A673 (cell line): ENCODE results near the gene SSBP3. TPM values are rescaled to one million over a fixed set of nuclear protein-coding genes. Genes with fewer than 3 reads are reported as not detected.

Experiments
- BruUV-seq: library from RNA; stranded (reverse); fragments of 400-500 nt; replicated peaks from 2 replicates; lab custom pipeline; 2021; lab: Mats Ljungman, UMichigan
- CTCF ChIA-PET: fragments of 300-600 bp; sonication (Branson Sonifier 250); formaldehyde crosslinking; loops from one replicate; lab custom pipeline; 2022; ENCODE audit warnings: antibody characterized with exemption; lab: Charles Lee
- POLR2A ChIA-PET: fragments of 300-600 bp; sonication (Branson Sonifier 250); formaldehyde crosslinking; loops from one replicate; lab custom pipeline; 2022; ENCODE audit warnings: antibody characterized with exemption; ENCODE audit not compliant: low non-redundant PET; lab: Charles Lee
- DNase-seq: peaks from one replicate; pipeline ENCODE4 v3.0.0-alpha.2; 2015; ENCODE audit warnings: low spot score
- H3K27ac ChIP-seq: fragments of 200-600 bp; sonication (generic); 2 replicates; pipeline ENCODE4 v1.5.1; 2016; ENCODE audit warnings: mixed run types, low read depth, mild to moderate bottlenecking, mixed read lengths, antibody characterized with exemption, low read length; ENCODE audit not compliant: poor library complexity, severe bottlenecking
- H3K27me3 ChIP-seq: fragments of 200-600 bp; sonication (generic); replicated peaks from 2 replicates; pipeline ENCODE4 v1.6.1; 2017; ENCODE audit warnings: mixed run types, low read depth, mild to moderate bottlenecking, mixed read lengths, antibody characterized with exemption, low read length; ENCODE audit not compliant: insufficient read depth, poor library complexity
- H3K36me3 ChIP-seq: fragments of 200-600 bp; sonication (generic); 2 replicates; pipeline ENCODE4 v1.6.1; 2016; ENCODE audit warnings: mixed run types, mild to moderate bottlenecking, mixed read lengths, antibody characterized with exemption, low read length; ENCODE audit not compliant: insufficient read depth, poor library complexity, severe bottlenecking
- H3K4me1 ChIP-seq: fragments of 200-600 bp; sonication (generic); 2 replicates; pipeline ENCODE4 v1.6.1; 2017; ENCODE audit warnings: mixed run types, mild to moderate bottlenecking, mixed read lengths, antibody characterized with exemption, low read length; ENCODE audit not compliant: insufficient read depth, poor library complexity, severe bottlenecking
- H3K4me3 ChIP-seq: fragments of 200-600 bp; sonication (generic); 2 replicates; pipeline ENCODE4 v1.5.1; 2016; ENCODE audit warnings: low read depth, mixed run types, mild to moderate bottlenecking, mixed read lengths, low read length; ENCODE audit not compliant: poor library complexity, severe bottlenecking
- H3K9me3 ChIP-seq: fragments of 200-600 bp; sonication (generic); 2 replicates; pipeline ENCODE4 v1.6.1; 2016; ENCODE audit warnings: mixed run types, low read depth, mild to moderate bottlenecking, mixed read lengths, antibody characterized with exemption, low read length; ENCODE audit not compliant: poor library complexity, severe bottlenecking
- CTCF ChIP-seq: fragments of 300-800, 200-600 bp; sonication (generic); conservative IDR thresholded peaks from 2 replicates; pipeline ENCODE4 v1.5.1; 2017; ENCODE audit warnings: low read depth, mild to moderate bottlenecking, antibody characterized with exemption, low read length, moderate library complexity, mixed read lengths
- EZH2 ChIP-seq: fragments of 200-600 bp; sonication (generic); IDR thresholded peaks from 2 replicates; pipeline ENCODE4 v1.6.1; 2017; ENCODE audit warnings: borderline replicate concordance, low read depth, mild to moderate bottlenecking, mixed read lengths, antibody characterized with exemption, low read length; ENCODE audit not compliant: poor library complexity, severe bottlenecking
- intact Hi-C: fragments of 100-400 bp; cut with micrococcal nuclease; formaldehyde crosslinking; loops from one replicate; pipeline ENCODE4 v1.10.0; 2022; ENCODE audit not compliant: unreplicated experiment
- total RNA-seq: library from RNA; stranded (reverse); gene quantifications from 2 replicates; pipeline ENCODE4 v1.2.3, GENCODE V29; 2021

Gene SSBP3
- total RNA-seq, 1 experiment from 2014 or later = 43.0 TPM

GRCh38 chr1:54311506-54311905 lies 94.7 kb downstream of the SSBP3 start:
- CTCF ChIA-PET = no interaction called here
- H3K4me3 ChIP-seq = no peak overlapping the region
- no peaks in the 10 kb centered on the region for H3K9me3 ChIP-seq
- no peaks in the 10 kb centered on the region for H3K27me3 ChIP-seq
- intact Hi-C loops = no loop called here
- no peak for DNase-seq
- H3K4me1 ChIP-seq = no peaks in the 10 kb centered on the region
- no peak overlapping the region for H3K27ac ChIP-seq
- H3K36me3 ChIP-seq = no peaks in the 10 kb centered on the region
- POLR2A ChIA-PET = no interaction called here
- no peak for TF ChIP-seq EZH2
- TF ChIP-seq CTCF = no peak
- no TSS peak for BruUV-seq

DNA sequence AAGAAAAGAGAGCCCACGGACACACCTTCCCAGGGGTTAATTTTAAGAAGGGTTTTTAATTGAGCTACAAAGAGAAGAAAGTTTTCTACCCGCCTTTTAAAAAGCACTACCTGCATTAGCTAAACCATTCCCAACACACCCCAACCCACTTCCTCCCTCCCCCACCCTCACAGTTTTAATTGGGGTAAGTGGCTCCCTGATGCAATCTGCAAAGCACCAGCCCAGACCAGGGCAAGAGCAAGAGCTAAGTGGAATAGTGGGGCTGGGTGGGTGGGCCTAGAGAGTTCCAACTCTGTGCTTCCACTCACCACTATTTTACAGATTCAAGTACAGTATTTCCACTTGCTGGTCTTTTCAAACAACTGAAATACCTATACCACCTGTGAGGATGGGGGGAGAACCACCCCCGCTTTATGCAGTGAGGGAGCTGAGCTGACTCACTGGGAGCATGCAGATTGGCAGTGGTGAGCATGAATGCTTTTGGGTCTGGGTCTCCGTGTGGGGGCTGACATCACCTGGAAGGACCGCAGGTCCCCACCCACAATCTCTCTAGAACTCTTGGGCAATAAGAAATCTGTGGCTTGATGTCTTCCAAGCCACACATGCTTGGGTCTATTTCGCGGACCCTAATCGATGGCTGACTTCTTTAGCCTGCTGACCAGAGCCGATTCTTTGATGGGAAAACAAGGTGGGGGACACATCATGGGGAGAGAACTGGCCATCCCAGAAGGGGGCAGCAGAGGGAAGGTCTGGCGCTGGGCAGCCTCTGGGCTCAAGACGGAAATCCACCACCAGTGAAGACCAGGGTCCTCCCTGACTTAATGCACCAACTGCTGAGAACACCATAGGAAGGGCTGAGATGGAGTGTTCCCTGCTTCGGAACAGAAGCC lies 95.5 kb downstream of the SSBP3 start:
- no peak overlapping the region for H3K4me3 ChIP-seq
- intact Hi-C loops = no loop called here
- H3K4me1 ChIP-seq = no peaks in the 10 kb centered on the region
- no peaks in the 10 kb centered on the region for H3K27me3 ChIP-seq
- TF ChIP-seq CTCF (peak; percentile 36), EZH2 (no peak)
- BruUV-seq = no TSS peak
- ChIA-PET CTCF (no interaction called here), POLR2A (no interaction called here)
- H3K36me3 ChIP-seq = no peaks in the 10 kb centered on the region
- no peaks in the 10 kb centered on the region for H3K9me3 ChIP-seq
- DNase-seq = no peak
- H3K27ac ChIP-seq = no peak overlapping the region

DNA sequence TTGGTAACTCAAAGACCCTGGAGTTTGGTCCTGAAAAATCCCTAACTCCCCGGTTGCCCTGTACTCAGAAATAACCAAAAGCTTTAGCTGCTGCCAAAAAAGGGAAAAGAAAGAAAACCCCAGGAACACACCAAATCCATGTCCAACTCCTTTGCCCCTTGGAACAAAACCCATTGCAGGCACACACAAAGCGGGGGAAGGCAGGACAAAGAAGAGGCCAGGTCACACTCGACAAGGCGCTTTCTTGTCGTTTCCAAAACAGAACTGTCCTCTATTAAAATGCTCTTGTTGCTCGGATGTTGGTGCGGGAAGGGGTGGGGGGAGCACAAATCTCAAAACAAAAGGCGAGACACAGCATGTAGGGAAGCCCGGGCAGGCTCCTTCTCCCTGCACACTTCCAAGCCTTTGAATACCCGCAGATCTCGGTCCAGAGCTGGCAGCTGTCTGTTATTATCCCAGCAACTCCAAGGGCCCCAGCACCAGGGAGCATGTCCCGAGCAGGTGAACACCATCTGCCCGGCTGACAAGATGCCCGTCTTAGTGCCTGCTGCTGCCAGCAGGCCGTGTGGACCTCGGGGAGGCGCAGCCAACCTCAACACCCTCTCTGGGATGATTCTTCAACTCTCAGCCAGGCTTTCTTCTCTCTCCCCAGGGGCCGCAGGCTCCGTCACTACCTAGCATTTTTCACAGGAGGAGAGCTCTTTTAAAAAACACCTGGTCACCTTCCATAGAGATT lies 96.4 kb downstream of the SSBP3 start:
- no peak overlapping the region for H3K27ac ChIP-seq
- H3K27me3 ChIP-seq = no peaks in the 10 kb centered on the region
- H3K4me3 ChIP-seq = no peak overlapping the region
- no peaks in the 10 kb centered on the region for H3K4me1 ChIP-seq
- no TSS peak for BruUV-seq
- TF ChIP-seq CTCF (no peak), EZH2 (no peak)
- no peak for DNase-seq
- H3K36me3 ChIP-seq = no peaks in the 10 kb centered on the region
- ChIA-PET POLR2A (no interaction called here), CTCF (no interaction called here)
- intact Hi-C loops = no loop called here
- no peaks in the 10 kb centered on the region for H3K9me3 ChIP-seq
